DOHH2 (cell line): ENCODE data around the gene MICAL2.

ENCODE experiments used
- H3F3A ChIP-seq: fragments of 200-600 bp; sonication (generic), shearing (Covaris generic); 2 replicates; pipeline ENCODE4 v1.6.0; 2016; ENCODE audit warnings: antibody characterized with exemption, mild to moderate bottlenecking; ENCODE audit not compliant: control insufficient read depth, insufficient read depth
- H3K27ac ChIP-seq: fragments of 200-600 bp; sonication (generic); 2 replicates; pipeline ENCODE4 v1.5.1; 2014; ENCODE audit warnings: low read depth, mild to moderate bottlenecking, low read length, moderate library complexity
- H3K27me3 ChIP-seq: fragments of 200-600 bp; sonication (generic); 2 replicates; pipeline ENCODE4 v1.6.1; 2014; ENCODE audit warnings: mild to moderate bottlenecking, low read length, mixed read lengths; ENCODE audit not compliant: control insufficient read depth
- H3K36me3 ChIP-seq: fragments of 200-600 bp; sonication (generic); 2 replicates; pipeline ENCODE4 v1.6.1; 2014; ENCODE audit warnings: mild to moderate bottlenecking, low read length, moderate library complexity, mixed read lengths; ENCODE audit not compliant: control insufficient read depth
- H3K4me1 ChIP-seq: fragments of 200-600 bp; sonication (generic); 2 replicates; pipeline ENCODE4 v1.6.1; 2014; ENCODE audit warnings: mild to moderate bottlenecking, low read length, mixed read lengths; ENCODE audit not compliant: control insufficient read depth
- H3K4me2 ChIP-seq: fragments of 200-600 bp; sonication (generic); 2 replicates; pipeline ENCODE4 v1.6.0; 2014; ENCODE audit warnings: mild to moderate bottlenecking, low read length, moderate library complexity
- H3K4me3 ChIP-seq: fragments of 200-600 bp; sonication (generic); 2 replicates; pipeline ENCODE4 v1.5.1; 2014; ENCODE audit warnings: mild to moderate bottlenecking, low read length, mixed read lengths
- H3K79me2 ChIP-seq: fragments of 200-600 bp; sonication (generic); 2 replicates; pipeline ENCODE4 v1.6.1; 2014; ENCODE audit warnings: mild to moderate bottlenecking, low read length, mixed read lengths; ENCODE audit not compliant: control insufficient read depth
- H3K9me2 ChIP-seq: fragments of 200-600 bp; sonication (generic); replicated peaks from 2 replicates; pipeline ENCODE4 v1.6.1; 2014; ENCODE audit warnings: mild to moderate bottlenecking, low read length, mixed read lengths; ENCODE audit not compliant: control insufficient read depth
- H3K9me3 ChIP-seq: fragments of 200-600 bp; sonication (generic); 2 replicates; pipeline ENCODE4 v1.6.1; 2014; ENCODE audit warnings: antibody characterized with exemption, low read length, mixed read lengths; ENCODE audit not compliant: control insufficient read depth, insufficient read depth
- H4K20me1 ChIP-seq: fragments of 200-600 bp; sonication (generic); 2 replicates; pipeline ENCODE4 v1.6.0; 2014; ENCODE audit warnings: low read depth, mild to moderate bottlenecking, antibody characterized with exemption, low read length, moderate library complexity; ENCODE audit not compliant: control insufficient read depth, insufficient read depth
- CTCF ChIP-seq: fragments of 200-600 bp; sonication (generic); IDR thresholded peaks from one replicate; pipeline ENCODE4 v1.5.1; 2014; ENCODE audit warnings: antibody characterized with exemption, mild to moderate bottlenecking, low read depth, low read length; ENCODE audit not compliant: poor library complexity, severe bottlenecking
- EZH2phosphoT487 ChIP-seq: fragments of 200-600 bp; sonication (generic); IDR thresholded peaks from 2 replicates; pipeline ENCODE4 v1.6.1; 2017; ENCODE audit warnings: borderline replicate concordance, mild to moderate bottlenecking, antibody characterized with exemption, low read length, moderate library complexity, mixed read lengths

Gene MICAL2

GRCh38 chr11:12079726-12080556, 30.4 kb upstream of the MICAL2 start:
- TF ChIP-seq CTCF (no peak), EZH2phosphoT487 (no peak)
- Histone ChIP-seq H3K79me2 (no peaks in the 10 kb centered on the region), H3K4me1 (no peaks in the 10 kb centered on the region), H3K9me3 (no peaks in the 10 kb centered on the region), H3F3A (no peaks in the 10 kb centered on the region), H3K9me2 (no peaks in the 10 kb centered on the region), H3K27ac (no peak overlapping the region), H3K36me3 (no peaks in the 10 kb centered on the region), H3K4me2 (no peak overlapping the region), H4K20me1 (no peaks in the 10 kb centered on the region), H3K4me3 (no peak overlapping the region), H3K27me3 (no peaks in the 10 kb centered on the region)

GRCh38 chr11:12083380-12083779, 27.0 kb upstream of the MICAL2 start:
- Histone ChIP-seq H3K79me2 (no peaks in the 10 kb centered on the region), H3K4me2 (no peak overlapping the region), H3F3A (no peaks in the 10 kb centered on the region), H3K9me2 (no peaks in the 10 kb centered on the region), H4K20me1 (no peaks in the 10 kb centered on the region), H3K9me3 (no peaks in the 10 kb centered on the region), H3K4me1 (no peaks in the 10 kb centered on the region), H3K27ac (no peak overlapping the region), H3K27me3 (no peaks in the 10 kb centered on the region), H3K4me3 (no peak overlapping the region), H3K36me3 (no peaks in the 10 kb centered on the region)
- no peak for TF ChIP-seq CTCF
- no peak for TF ChIP-seq EZH2phosphoT487

- TF ChIP-seq CTCF (no peak), EZH2phosphoT487 (no peak)
- Histone ChIP-seq H3K27me3 (no peaks in the 10 kb centered on the region), H3K4me1 (no peaks in the 10 kb centered on the region), H4K20me1 (no peaks in the 10 kb centered on the region), H3K4me2 (no peak overlapping the region), H3K27ac (no peak overlapping the region), H3F3A (no peaks in the 10 kb centered on the region), H3K36me3 (no peaks in the 10 kb centered on the region), H3K4me3 (no peak overlapping the region), H3K9me2 (no peaks in the 10 kb centered on the region), H3K9me3 (no peaks in the 10 kb centered on the region), H3K79me2 (no peaks in the 10 kb centered on the region)
Observed at GRCh38 chr11:12084256-12084655, 26.1 kb upstream of the MICAL2 start.
